ENCODE data around the gene TNNI3K.
"Not testable (repeated sequence)": the region's sequence is repeated elsewhere in the genome, so short reads cannot be mapped to it uniquely, and the experiment has no call there.

TNNI3K gene

DNA sequence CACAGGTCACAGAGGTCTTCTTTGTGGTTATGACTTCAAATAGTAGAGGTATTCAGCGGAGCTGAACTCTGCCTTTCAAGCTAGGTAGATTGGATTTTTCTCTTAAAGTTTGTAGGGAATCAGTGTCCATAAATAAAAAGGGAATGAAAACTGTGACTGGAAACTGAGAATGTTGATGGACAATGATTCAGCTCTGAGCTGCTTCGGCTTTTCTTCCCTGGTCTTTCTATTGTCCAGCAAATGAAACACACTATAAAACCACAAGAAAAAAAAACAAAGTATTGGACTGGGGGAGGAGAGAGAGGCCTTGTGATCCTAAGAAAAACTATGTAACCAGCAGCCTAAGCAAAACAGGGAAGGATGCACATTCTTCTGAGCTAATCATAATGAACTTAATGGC is 11.1 kb downstream of the TNNI3K start:
- DNase-seq (ENCODE audit: extremely low read depth, low read depth) = no peak
- no peak for TF ChIP-seq CTCF (IDR thresholded peaks at IDR 0.05; ENCODE audit: low read depth, low read length)

DNA sequence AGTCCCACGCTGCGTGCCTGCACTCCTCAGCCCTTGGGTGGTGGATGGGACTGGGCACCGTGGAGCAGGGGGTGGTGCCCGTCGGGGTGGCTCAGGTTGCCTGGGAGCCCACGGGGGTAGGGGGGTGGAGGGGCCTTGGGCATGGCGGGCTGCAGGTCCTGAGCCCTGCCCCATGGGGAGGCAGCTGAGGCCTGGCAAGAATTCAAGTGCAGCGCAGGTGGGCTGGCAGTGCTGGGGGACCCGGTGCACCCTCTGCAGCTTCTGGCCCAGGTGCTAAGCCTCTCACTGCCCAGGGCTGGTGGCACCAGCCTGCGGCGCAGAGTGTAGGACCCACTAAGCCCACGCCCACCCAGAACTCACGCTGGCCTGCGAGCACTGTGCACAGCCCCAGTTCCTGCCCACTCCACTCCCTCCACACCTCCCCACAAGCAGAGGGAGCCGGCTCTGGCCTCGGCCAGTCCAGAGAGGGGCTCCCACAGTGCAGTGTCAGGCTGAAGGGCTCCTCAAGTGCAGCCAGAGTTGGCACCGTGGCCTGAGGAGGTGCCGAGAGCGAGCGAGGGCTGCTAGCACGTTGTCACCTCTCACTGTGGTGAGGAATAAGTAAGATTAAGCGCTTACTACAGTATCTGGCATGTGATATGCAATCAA is 12.8 kb downstream of the TNNI3K start:
- DNase-seq (ENCODE audit: extremely low read depth, low read depth) = no peak
- TF ChIP-seq CTCF (IDR thresholded peaks at IDR 0.05; ENCODE audit: low read depth, low read length) = no peak

DNA sequence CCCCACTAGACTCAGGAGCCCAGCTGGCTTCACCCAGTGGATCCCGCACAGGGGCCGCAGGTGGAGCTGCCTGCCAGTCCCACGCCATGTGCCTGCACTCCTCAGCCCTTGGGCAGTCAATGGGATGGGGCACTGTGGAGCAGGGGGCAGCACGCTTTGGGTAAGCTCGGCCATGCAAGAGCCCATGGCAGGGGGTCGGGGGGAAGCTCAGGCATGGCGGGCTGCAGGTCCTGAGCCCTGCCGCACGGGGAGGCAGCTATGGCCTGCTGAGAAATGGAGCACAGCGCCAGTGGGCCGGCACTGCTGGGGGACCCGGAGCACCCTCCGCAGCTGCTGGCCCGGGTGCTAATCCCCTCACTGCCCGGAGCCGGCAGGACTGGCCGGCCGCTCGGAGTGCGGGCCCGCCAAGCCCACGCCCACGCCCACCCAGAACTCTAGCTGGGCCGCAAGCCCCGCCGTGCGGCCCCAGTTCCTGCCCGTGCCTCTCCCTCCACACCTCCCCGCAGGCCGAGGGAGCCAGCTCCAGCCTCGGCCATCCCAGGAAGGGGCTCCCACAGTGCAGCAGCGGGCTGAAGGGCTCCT is 18.1 kb downstream of the TNNI3K start:
- not testable (repeated sequence) for DNase-seq (ENCODE audit: extremely low read depth, low read depth)

DNA sequence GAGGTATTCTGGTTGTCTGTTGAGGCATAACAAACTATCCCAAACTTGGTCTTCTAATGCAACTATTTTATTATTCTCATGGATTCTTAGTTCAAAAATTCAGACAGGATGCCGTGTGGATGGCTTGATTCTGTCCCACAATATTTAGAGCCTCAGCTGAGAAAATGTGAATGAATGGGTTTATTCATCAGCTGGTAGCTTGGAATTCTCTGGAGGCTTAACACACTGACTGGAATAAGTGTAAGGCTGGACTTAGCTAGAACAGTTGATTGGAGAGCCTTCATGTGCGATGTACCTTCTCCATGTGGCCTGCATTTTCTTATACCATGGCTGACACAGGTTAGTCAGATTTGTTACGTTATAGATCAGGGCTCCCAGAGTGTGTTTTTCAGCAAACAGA is 30.8 kb downstream of the TNNI3K start:
- DNase-seq (ENCODE audit: extremely low read depth, low read depth) = no peak
- TF ChIP-seq CTCF (IDR thresholded peaks at IDR 0.05; ENCODE audit: low read depth, low read length) = no peak

DNA sequence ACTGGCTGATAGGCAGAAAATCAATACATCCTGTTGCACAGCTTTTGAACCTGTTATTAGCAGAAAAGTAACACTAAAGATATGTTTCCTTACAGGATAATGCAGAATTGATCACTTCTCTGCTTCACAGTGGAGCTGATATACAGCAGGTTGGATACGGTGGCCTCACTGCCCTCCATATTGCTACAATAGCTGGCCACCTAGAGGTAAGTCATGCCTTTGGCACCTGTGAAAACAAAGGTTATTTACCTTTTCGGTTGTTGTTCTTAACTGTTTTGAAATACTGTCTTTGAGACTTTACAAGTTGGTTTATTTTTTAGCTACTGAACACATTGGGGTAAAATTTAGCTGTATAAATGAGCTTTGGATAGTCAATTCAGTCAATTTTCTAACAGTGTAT is 36.3 kb downstream of the TNNI3K start:
- TF ChIP-seq CTCF (IDR thresholded peaks at IDR 0.05; ENCODE audit: low read depth, low read length) = no peak

DNA sequence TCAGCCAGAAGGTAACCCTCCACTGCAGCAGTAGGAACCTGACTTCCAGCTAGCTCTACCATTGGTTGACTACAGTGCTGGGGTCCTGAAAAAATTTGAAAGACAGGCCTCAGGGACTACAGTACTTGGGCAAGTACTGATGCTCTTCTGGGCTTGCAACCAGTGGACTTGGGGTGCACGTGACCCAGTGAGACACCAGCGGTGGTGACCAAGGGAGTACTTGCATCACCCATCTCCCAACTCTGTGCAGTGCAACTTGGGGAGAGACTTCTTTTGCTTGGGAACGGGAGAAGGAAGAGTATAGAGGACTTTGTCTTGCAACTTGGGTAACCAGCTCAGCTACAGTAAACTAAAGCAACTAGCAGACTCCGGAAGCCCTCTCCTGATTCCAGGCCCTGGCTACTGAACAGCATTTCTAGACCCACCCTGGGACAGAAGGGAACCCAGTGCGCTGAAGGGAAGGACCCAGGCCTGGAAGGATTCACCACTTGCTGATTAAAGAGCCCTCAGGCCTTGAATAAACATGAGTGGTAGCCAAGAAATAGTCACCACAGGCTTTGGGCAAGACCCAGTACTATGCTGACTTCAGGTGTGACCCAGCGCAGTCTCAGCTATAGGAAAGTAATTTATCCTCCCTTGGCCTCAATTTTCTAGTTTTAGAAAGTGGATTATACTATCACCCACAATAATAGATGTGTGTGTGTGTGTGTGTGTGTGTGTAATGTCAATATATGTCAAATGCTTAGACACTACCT is 45.6 kb downstream of the TNNI3K start:
- DNase-seq (ENCODE audit: extremely low read depth, low read depth) = no peak
- TF ChIP-seq CTCF (IDR thresholded peaks at IDR 0.05; ENCODE audit: low read depth, low read length) = no peak

More for the DNA sequence above, 36.3 kb downstream of the TNNI3K start:
- DNase-seq (ENCODE audit: extremely low read depth, low read depth) = no peak

GRCh38 chr1:74286414-74286813 is 51.2 kb downstream of the TNNI3K start:
- no peak for TF ChIP-seq CTCF (IDR thresholded peaks at IDR 0.05; ENCODE audit: low read depth, low read length)
- DNase-seq (ENCODE audit: extremely low read depth, low read depth) = no peak

All from AG09319 (cell line).